NCI-H1694 (cell line): ENCODE measurements around the gene COPZ1.
"Not testable (repeated sequence)": the region's sequence is repeated elsewhere in the genome, so short reads cannot be mapped to it uniquely, and the experiment has no call there.

Experiments
- DNase-seq: peaks from one replicate; lab custom pipeline; 2025; lab: John Stamatoyannopoulos, UW

COPZ1 gene

DNA sequence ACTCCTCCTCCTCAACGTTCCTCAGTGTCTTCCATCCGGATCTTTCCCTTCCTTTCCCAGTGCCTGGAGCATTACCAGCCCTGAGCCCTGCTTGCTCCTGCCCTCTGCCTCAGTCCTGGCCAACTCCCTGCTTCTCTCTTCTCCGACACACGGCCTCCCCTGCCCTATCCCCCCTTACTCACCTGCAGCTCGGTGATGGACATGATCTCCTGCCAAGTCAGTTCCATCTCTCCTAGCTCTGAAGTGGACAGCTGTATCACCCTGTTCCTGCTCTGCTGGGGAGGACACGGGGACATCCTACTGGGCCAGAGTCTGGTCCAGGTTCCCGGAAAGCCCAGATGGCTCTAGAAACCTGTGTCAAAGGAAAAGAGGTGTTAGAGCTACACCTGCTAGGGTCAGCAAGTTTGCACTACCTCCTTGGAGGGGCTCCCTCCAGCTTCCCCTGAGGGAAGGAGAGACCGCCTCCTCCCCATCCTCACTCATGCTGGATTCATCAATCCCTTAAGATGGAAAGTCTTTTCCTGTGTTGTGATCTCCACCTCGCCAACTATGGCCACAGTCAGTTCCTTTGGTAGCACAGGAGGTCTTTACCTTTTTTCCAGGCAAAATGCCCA is 29.9 kb upstream of the COPZ1 start:
- no peak for DNase-seq

DNA sequence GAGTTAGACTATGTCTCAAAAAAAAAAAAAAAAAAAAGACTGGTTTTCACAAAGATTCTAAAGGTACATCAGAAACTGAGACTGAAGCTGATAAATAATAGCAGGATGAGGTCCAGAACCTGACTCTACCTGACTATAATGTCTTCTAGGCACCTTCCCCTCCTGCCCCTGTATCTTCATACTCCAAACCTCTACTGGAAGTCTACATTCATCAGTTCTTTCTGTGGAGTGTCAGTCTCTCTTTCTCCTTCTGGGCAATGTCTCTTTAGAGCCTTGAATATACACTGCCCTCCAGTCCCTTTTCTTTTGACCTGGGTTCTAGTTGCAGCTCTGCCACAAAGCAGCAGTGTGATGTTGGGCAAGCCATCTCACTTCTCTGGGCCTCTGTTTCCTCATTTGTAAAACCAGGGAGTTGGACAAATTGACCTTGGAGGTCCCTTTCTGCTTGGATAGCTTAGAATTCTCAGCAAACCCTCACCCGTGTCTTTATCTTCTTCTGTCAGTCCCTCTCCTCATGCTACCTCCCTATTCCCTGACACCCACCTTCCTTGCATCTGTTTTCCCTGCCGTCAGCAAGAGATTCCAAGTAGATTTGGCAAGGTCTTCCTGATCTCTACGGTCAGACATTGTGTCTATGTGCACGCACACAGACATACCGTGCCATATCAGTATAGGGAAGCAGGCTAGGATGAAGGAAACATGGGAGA is 28.4 kb upstream of the COPZ1 start:
- no peak for DNase-seq

DNA sequence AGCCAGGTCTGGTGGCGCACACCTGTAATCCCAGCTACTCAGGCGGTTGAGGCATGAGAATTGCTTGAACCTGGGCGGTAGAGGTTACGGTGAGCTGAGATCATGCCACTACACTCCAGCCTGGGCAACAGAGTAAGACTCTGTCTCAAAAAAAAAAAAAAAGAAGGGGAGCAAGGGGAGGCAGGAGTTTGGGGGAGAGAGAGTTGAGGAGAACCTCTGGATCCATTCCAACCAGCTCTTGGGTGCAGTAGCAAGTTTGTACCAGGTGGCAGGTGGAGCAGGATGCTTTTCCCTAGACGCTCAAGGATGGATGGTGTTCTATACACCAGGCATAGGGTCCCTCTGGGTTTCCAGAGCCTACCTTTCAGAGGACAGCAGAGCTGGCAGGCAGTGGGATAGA is 26.0 kb upstream of the COPZ1 start:
- no peak for DNase-seq

DNA sequence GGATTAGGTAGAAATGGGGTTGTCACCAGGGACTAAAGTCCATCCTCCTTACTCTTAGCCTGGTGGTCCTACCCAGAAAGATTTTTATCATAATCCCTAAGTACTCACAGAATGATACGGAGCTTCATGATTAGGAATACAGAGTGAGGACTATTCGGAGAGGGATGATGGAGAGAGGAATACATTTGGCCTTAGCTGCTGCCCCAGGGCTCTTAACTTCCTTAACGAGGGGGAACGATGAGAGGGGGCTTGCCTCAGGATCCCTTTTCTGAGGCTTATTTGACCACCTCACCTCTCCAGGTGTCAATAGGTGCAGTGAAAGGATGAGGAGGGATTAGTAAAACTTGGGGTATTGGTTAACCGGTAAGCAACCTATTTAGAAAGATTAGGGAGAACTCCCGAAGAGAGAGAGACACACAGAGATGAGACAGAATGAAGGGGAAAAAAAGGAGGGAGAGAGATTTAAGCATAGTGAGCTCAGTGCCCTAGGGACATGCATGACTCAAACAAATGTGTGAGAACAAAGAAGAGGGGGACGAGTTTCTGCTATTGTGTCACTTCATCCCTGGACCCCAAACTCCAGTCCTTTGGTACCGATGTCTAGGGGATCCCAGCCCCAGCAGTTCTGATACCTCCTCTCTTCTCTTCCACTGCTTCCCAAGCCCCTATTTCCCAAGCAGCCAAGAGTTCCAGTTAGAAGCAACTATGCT is 25.3 kb upstream of the COPZ1 start:
- no peak for DNase-seq

DNA sequence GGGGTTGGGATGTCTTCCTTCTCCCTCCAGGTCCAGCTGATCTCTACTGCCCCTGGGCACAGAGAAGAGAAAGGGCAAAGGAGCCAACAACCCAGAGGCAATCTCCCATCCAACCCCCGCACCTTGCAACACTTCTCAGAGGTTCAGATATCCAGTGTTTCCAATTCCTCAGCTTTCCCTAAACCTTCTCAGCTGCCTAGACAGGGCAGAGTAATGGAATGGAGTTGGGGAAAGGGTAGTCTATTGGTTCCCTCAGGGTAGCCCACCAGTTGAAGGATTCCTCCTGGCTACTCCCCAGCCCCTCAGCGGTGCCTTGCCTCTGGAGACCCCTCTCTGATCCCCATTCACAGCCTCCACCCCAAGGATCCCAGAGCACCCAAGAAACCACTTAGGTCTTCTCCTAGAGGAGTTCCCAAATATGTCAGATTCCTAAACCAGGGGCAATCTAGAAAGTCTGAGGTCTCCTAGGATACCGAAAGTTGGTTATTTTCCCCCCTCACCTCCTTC is 24.7 kb upstream of the COPZ1 start:
- no peak for DNase-seq

DNA sequence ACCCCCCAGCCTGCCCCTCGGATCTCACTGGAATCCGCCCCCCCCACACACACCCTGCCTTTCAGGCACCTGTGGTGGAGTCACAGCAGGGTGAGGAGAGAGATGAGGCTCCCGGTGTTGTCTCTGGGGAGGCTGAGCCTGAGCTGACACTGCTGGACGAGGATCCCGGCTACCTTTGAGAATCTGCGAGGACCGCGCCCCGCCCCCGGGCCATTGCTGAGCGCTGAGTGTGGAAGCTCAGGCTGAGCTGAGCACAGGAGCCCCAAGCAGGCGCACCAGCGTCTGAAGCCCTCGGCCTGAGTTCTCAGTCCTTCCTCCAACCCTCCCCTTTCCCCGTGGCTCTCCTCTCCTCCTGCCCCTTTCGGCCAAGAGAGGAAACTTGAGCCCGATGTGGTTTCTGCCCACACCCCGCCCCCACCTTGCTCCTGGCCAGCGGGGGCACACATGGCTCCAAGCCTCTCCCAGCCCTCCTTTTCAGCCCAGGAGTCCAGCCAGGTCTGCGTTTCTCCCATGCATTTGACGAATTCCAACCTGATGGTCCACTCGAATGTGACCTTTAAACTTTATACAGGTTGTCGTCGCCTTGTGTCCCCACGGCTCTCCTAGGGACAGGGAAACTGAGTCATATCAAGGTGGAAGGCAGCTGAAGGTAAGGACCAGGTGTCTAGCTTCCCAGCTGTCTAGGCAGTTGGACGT is 24.1 kb upstream of the COPZ1 start, which contains the start of gene NFE2:
TSS of gene NFE2 (minus strand) at position 284 of the 696 bp plus-strand sequence. CDS start 5,767 bp downstream, outside the sequence.
- no peak for DNase-seq

DNA sequence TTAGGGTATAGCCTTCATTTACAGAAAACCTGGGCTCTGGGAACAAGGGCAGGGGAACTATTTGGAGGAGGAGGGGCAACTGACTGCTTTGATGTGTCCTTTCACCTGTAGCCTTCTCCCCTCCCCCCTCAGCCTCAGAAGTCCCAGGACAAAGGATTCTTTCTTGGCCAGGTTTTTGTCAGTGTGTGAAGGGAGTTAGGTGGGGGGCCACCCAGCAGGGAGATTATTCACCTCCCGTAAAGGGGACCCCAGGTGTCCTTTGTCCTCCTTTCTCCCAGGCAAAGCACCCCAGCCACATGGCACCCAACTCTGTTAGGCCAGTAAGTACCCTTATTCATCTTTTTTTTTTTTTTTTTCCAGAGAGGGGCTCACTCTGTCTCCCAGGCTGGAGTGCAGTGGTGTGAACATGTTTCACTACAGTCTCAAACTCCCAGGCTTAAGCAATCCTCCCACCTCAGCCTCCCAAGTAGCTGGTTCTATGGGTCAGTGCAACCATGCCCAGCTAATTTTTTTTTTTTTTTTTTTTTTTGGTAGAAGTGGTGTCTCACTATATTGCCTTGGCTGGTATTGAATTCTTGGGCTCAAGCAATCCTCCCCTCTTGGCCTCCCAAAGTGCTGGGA is 23.4 kb upstream of the COPZ1 start:
- no peak for DNase-seq

DNA sequence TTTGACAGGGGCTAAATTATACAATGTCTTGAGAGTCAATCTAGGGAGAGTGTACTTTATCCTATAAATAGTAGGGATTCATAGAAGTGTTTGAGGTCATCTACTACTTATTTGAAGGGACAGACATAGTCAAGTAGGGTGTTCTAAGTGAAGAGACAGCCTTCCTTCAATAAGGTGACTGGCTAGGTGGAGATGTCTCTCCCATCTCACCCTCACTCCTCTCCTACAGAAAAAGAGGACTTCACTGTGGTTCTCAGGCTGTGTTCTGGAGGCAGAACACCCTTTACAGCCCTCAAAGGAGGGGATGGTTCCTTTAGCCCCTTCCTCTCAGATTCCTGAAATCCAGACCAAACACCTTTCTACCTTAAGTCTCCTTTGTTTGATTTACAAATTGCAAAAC is 21.3 kb upstream of the COPZ1 start:
- DNase-seq: no peak

DNA sequence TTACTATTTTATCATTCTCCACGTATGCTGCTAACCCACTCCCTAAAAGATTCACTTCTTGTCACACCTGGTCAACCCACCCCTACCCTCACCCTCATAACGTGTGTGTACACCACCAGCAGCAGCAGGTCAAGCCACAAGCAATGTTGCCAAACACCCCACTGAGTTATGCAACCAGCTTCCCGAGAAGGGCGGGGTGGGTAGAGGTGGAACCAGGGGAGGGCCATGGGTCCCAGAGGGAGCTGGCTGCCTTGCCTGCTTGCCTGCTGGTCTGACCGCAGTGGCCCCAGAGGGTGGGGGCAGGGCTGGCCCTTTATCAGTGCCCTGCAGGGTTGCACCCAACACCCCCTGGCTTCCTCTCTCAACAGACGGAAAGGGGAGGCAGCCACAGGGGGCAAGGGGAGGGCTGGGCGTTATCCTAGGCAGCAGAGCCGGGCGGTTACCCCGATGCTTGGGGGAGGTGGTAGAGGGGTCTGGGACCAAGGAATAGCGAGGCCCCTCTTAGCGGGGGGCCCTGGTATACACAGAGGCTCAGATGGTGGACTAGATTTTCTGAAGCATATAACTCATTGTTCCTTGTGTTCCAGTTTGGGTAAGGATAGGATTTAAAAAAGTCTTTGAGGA is 20.6 kb upstream of the COPZ1 start:
- no peak for DNase-seq

DNA sequence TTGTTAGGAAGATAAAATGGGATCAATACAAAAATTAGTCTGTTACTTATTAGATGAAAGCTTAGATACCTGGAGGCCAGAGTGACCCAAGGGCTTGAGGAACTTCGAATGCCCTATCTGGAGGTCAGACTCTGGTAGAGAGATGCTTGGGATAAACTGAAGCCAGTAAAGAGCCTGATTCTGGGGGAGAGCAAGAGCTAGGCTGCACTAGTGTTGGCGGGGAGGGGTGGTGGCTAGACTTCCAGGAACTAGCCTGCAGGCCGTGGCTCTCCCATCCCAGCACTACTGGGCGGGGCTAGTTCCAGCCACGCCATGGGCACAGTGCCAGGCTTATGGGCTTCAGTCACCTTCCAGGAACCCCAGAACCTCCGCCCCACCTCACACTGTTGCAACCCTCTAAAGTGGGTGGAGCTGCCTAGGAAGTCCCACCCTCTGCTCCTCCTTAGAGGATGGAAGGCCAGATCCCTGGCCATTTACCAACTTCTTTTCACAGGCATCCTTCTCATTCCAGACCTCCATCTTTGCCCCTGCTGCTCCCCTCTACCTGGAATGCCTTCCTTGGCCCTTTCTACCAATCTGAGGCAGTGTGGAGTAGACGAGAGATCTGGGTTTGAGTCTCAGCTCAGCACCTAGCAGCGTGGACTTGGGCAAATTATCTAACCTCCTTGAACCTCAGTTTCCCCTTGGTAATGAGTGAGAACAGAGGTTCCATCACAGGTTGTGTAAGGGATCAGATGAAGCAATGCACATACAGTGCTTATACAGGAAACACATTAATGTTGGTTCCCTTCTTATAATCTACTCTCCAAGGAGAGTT is 17.8 kb upstream of the COPZ1 start:
- no peak for DNase-seq

DNA sequence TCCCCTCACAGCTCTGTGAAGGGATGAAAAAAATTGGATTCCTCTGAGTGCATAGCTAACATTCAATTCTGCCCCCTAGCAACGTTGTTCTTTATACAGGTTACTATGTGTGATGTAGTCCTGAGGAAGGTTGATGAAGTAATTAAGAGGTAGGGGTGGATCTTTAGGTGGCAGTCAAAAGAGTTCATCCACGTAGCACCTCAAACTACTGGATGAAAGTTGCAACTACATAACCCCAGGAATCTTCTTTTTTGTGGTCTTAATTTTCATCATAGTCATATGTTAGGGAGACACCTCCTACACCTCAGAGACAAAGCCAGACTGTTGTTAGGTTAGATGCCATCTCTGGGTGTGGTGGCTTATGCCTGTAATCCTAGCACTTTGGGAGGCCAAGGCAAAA is 13.9 kb upstream of the COPZ1 start:
- DNase-seq: no peak

DNA sequence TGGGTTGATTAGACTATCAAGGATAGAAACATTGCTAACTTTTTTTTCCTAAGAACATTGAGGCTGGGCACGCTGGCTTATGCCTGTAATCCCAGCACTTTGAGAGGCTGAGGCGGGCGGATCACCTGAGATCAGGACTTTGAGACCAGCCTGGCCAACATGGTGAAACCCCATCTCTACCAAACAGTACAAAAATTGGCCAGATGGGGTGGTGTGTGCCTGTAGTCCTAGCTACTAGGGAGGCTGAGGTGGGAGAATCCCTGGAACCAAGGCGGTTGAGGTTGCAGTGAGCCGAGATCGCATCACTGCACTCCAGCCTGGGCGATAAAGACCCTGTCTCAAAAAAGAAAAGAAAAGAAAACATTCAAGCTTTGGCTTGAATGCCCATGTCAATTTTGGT is 12.6 kb upstream of the COPZ1 start:
- DNase-seq: not testable (repeated sequence)

DNA sequence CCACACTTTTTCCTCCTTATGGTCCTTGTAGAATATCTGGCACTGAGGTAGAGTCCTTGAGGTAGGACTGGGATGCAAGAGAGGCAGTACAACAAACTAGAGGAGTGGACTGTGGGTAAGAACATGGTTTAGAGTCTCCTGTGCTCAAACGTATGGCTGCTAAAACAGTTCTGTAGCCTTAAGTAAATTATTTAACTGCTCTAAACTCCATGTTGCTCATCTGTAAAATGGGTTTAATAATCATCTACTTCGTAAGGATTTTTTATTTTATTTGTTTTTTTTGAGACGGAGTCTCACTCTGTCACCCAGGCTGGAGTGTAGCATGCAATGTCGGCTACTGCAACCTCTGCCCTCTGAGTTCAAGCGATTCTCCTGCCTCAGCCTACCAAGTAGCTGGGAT is 3.6 kb upstream of the COPZ1 start:
- DNase-seq: no peak

DNA sequence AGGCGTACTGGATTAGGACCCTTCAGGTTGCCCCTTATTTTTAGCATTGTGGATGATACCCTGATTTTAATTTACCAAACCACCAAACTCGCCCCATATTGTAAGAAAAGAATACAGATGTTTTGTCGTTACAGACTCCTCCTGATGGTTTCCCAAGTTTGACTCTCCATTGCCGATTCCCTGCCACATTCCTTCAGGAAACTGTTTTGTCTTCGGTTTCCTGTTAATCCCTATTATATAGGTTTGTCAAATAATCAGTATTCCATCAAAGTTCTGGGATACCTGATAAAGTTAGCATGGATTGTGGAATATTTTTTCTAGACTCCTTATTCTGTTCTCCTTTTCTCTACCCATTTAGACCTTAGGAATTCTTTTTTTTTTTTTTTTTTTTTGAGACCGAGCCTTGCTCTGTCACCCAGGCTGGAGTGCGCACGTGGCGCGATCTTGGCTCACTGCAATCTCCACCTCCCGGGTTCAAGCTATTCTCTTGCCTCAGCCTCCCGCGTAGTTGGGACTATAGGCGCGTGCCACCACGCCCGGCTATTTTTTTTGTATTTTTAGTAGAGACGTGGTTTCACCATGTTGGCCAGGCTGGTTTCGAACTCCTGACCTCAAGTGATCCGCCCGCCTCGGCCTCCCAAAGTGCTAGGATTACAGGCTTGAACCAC is 645 bp downstream of the COPZ1 start:
- not testable (repeated sequence) for DNase-seq

DNA sequence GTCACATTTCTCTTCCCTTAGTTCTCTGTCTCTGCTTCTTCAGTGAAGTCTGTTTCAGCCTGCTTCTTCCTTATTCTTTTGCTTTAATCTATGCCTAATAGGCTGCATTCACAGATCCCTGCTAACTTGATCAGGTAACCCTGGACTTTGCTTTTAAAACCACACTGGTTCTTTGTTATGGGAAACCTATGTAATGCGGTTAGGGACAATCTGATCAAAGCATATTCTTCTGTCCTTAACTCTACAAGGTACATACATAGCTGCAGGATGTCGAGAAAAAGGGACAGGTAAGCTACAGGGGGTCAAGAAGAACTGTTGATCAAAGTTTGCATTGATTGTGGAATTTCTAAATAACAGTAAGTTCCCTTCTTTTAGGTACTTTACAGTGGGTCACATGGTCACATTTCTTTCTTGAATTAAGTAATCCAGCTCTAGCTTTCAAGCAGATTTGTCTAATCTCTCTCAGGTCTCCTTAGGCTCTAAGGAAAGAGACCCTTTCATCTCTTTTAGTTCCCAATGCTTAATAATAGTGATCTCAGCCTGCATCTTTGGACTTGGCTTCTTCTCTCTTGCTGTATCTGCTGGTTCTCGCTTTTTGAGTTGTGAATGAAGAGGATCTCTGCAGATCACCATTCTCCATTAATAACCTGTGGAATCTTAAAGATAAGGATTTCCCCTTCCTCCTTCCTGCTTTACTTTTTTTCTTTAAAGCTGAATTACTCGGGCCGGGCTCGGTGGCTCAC is 3.8 kb downstream of the COPZ1 start:
- no peak for DNase-seq

DNA sequence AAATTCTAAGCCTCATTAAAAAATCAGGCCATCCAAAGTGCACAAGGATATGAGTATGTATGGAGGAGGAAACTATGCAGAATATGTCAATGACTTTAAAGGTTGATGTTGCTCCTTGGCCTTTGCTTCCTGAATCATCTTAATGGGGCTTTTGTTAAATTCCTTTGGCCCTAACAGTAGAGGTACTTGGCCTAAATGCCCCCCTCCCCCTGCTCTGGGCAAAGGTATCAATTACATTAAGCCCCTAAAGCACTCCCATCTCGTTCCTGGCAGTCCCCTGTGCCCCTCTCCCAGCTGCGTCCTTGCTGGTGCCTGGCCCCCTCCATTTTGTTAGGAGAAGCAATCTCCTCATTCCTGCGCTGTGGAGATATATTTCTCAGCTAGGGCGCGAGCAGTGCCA is 4.8 kb downstream of the COPZ1 start:
- no peak for DNase-seq

DNA sequence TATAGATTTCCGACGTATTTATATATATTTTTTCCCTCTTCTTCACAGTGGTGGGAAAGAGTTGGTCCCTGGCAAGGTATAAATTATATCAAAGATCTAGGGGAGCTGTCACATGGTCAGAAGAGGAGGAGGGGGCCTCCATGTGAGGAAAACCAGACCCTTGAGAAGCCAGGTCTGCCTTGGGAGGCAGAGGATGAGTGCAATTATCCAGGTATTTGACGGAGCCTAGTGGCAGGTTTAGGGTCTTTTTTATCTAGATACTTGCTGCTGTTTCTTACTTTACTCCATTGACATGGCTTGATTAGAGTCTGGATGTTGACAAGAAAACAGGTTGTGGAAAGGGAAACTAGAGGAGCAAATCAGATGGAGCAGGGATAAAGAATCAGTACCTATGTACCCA is 5.5 kb downstream of the COPZ1 start:
- no peak for DNase-seq

DNA sequence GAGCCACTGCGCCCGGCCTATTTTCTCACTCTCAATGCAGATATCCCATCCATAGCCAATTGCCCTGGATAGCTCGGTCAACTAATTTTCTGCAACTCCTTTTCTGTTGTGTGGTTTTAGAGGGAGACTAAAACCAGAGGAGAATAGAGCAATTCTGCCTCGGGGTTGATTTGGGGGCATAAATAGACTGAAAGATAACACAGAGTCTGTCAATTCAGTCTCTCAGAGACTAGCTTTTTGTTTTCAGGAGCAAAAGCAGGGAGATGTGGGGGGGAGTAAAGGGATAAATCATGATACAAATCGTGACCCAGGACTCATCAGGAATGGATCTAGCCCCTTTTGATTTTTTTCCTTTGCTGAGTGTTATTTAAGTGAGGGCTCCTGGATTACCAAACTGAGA is 6.5 kb downstream of the COPZ1 start:
- no peak for DNase-seq

DNA sequence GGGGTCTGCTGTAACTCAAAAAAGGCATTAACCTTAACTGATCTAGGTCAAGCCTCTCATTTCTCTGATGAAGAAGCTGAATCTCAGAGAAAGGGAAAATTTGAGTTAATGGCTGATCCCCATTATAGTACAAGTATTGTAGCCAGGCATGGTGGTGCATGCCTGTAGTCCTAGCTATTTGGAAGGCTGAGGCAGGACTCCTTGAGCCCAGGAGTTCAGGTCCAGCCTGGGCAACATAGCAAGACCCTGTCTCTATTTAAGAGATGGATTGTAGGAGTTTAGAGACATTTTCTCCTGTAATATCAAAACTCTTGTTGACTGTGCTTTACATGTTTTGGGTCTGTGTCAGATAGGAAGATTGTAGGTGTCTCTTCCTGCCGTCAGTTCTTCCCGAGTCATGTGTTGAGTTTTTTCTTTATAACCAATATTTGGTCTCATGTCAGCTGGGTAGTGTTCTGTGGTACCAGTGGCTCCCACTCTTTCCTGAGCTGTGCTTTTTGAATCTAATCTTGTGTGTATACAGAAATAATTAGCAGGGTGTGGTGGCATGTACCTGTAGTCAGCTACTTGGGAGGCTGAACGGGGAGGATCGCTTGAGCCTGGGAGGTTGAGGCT is 8.6 kb downstream of the COPZ1 start:
- no peak for DNase-seq
